Measurements from ENCODE around the gene TMOD3. TPM values are rescaled to one million over a fixed set of nuclear protein-coding genes. Genes with fewer than 3 reads are reported as not detected.
A peak's percentile ranks its signal among the peaks of the same experiment; 100 is the strongest.

TMOD3 gene
- total and polyA plus RNA-seq, 2 donors (not counting 1 experiment from before 2014, with no cell fraction given) = 33.7 to 35.3 TPM

- no peak overlapping the region for H3K4me3 ChIP-seq (replicated peaks in 1 of 4; ENCODE audit: control extremely low read depth in 1 of 4, insufficient read depth in 1 of 4, low read depth in 3 of 4, low read length in 4 of 4)
- H3K79me2 ChIP-seq (ENCODE audit: control insufficient read depth, insufficient read depth, low read length) = no peaks in the 10 kb centered on the region
- H3K9me3 ChIP-seq (ENCODE audit: control insufficient read depth, insufficient read depth, low read depth, low read length) = no peaks in the 10 kb centered on the region
- DNase-seq (ENCODE audit: low read depth in 2 of 2) = peak; percentile 25 to 64
- no peak overlapping the region for H3K4me2 ChIP-seq (ENCODE audit: extremely low read depth, insufficient read depth, low read length)
- H3K4me1 ChIP-seq (ENCODE audit: control insufficient read depth, extremely low read depth, insufficient read depth, low read length) = no peaks in the 10 kb centered on the region
- no peak overlapping the region for H3K27ac ChIP-seq (ENCODE audit: insufficient read depth, low read length)
- no peaks in the 10 kb centered on the region for H3K36me3 ChIP-seq (ENCODE audit: control insufficient read depth, insufficient read depth, low read length)
- H4K20me1 ChIP-seq (ENCODE audit: control insufficient read depth, extremely low read depth, insufficient read depth, low read length) = no peaks in the 10 kb centered on the region
- H3K9ac ChIP-seq (ENCODE audit: insufficient read depth, low read length) = no peak overlapping the region
- TF ChIP-seq CTCF (conservative IDR thresholded peaks at IDR 0.05 in 1 of 2, IDR thresholded peaks at IDR 0.05 in 1 of 2; ENCODE audit: low read depth in 1 of 2, low read length in 2 of 2) (no peak), EZH2 (IDR thresholded peaks at IDR 0.05; ENCODE audit: low read length, missing control alignments) (no peak)
- no peaks in the 10 kb centered on the region for H3K27me3 ChIP-seq (ENCODE audit: control insufficient read depth, insufficient read depth, low read length)
- no peak overlapping the region for H2AFZ ChIP-seq (ENCODE audit: low read length)
Measured at GRCh38 chr15:51793521-51794305, 35.7 kb upstream of the TMOD3 start.

- no peaks in the 10 kb centered on the region for H3K4me1 ChIP-seq (ENCODE audit: control insufficient read depth, extremely low read depth, insufficient read depth, low read length)
- H3K4me3 ChIP-seq (replicated peaks in 1 of 4; ENCODE audit: control extremely low read depth in 1 of 4, insufficient read depth in 1 of 4, low read depth in 3 of 4, low read length in 4 of 4) = no peak overlapping the region
- TF ChIP-seq CTCF (conservative IDR thresholded peaks at IDR 0.05 in 1 of 2, IDR thresholded peaks at IDR 0.05 in 1 of 2; ENCODE audit: low read depth in 1 of 2, low read length in 2 of 2) (no peak), EZH2 (IDR thresholded peaks at IDR 0.05; ENCODE audit: low read length, missing control alignments) (no peak)
- H4K20me1 ChIP-seq (ENCODE audit: control insufficient read depth, extremely low read depth, insufficient read depth, low read length) = no peaks in the 10 kb centered on the region
- H3K27me3 ChIP-seq (ENCODE audit: control insufficient read depth, insufficient read depth, low read length) = no peaks in the 10 kb centered on the region
- H3K9ac ChIP-seq (ENCODE audit: insufficient read depth, low read length) = no peak overlapping the region
- no peaks in the 10 kb centered on the region for H3K9me3 ChIP-seq (ENCODE audit: control insufficient read depth, insufficient read depth, low read depth, low read length)
- no peak overlapping the region for H3K27ac ChIP-seq (ENCODE audit: insufficient read depth, low read length)
- DNase-seq (ENCODE audit: low read depth in 2 of 2) = peak in 1 of 2 donors; percentile 11
- no peak overlapping the region for H3K4me2 ChIP-seq (ENCODE audit: extremely low read depth, insufficient read depth, low read length)
- H3K79me2 ChIP-seq (ENCODE audit: control insufficient read depth, insufficient read depth, low read length) = no peaks in the 10 kb centered on the region
- H3K36me3 ChIP-seq (ENCODE audit: control insufficient read depth, insufficient read depth, low read length) = no peaks in the 10 kb centered on the region
- no peak overlapping the region for H2AFZ ChIP-seq (ENCODE audit: low read length)
Measured at GRCh38 chr15:51796847-51797401, 32.5 kb upstream of the TMOD3 start.

GRCh38 chr15:51798281-51798680 is 31.2 kb upstream of the TMOD3 start:
- Histone ChIP-seq H3K9ac (ENCODE audit: insufficient read depth, low read length) (no peak overlapping the region), H2AFZ (ENCODE audit: low read length) (no peak overlapping the region), H3K4me3 (replicated peaks in 1 of 4; ENCODE audit: control extremely low read depth in 1 of 4, insufficient read depth in 1 of 4, low read depth in 3 of 4, low read length in 4 of 4) (no peak overlapping the region), H3K36me3 (ENCODE audit: control insufficient read depth, insufficient read depth, low read length) (no peaks in the 10 kb centered on the region), H3K4me1 (ENCODE audit: control insufficient read depth, extremely low read depth, insufficient read depth, low read length) (no peaks in the 10 kb centered on the region), H3K4me2 (ENCODE audit: extremely low read depth, insufficient read depth, low read length) (no peak overlapping the region), H3K27ac (ENCODE audit: insufficient read depth, low read length) (no peak overlapping the region), H3K9me3 (ENCODE audit: control insufficient read depth, insufficient read depth, low read depth, low read length) (no peaks in the 10 kb centered on the region), H3K79me2 (ENCODE audit: control insufficient read depth, insufficient read depth, low read length) (no peaks in the 10 kb centered on the region), H3K27me3 (ENCODE audit: control insufficient read depth, insufficient read depth, low read length) (no peaks in the 10 kb centered on the region), H4K20me1 (ENCODE audit: control insufficient read depth, extremely low read depth, insufficient read depth, low read length) (no peaks in the 10 kb centered on the region)
- TF ChIP-seq CTCF (conservative IDR thresholded peaks at IDR 0.05 in 1 of 2, IDR thresholded peaks at IDR 0.05 in 1 of 2; ENCODE audit: low read depth in 1 of 2, low read length in 2 of 2) (no peak), EZH2 (IDR thresholded peaks at IDR 0.05; ENCODE audit: low read length, missing control alignments) (no peak)
- no peak for DNase-seq (ENCODE audit: low read depth in 2 of 2)
